RWPE2 (cell line): ENCODE measurements around the gene DMD.
"Not testable (repeated sequence)": the region's sequence is repeated elsewhere in the genome, so short reads cannot be mapped to it uniquely, and the experiment has no call there.

Experiments used
- ATAC-seq: fragments of 200-7000 bp; cut with Tn5 transposase; 3 replicates; pipeline ENCODE4 v1.9.1; 2021; ENCODE audit warnings: low read depth
- DNase-seq: peaks from one replicate; pipeline ENCODE4 v3.0.0-alpha.2; 2020; ENCODE audit warnings: low spot score
- H3K27ac ChIP-seq: fragments of 450-650 bp; 2 replicates; pipeline ENCODE4 v1.5.1; 2017; ENCODE audit warnings: mild to moderate bottlenecking; ENCODE audit not compliant: poor library complexity, severe bottlenecking
- H3K27me3 ChIP-seq: fragments of 250-450 bp; sonication (Bioruptor Pico); 2 replicates; pipeline ENCODE4 v1.5.1; 2021; ENCODE audit warnings: mild to moderate bottlenecking, moderate library complexity; ENCODE audit not compliant: insufficient read depth, poor library complexity, severe bottlenecking
- H3K36me3 ChIP-seq: fragments of 250-450 bp; sonication (Bioruptor Pico); 2 replicates; pipeline ENCODE4 v1.5.1; 2020; ENCODE audit warnings: low read depth, mild to moderate bottlenecking, moderate library complexity
- H3K4me1 ChIP-seq: fragments of 250-450 bp; sonication (Bioruptor Pico); 2 replicates; pipeline ENCODE4 v1.5.1; 2021; ENCODE audit warnings: mild to moderate bottlenecking, moderate library complexity; ENCODE audit not compliant: insufficient read depth, poor library complexity, severe bottlenecking
- H3K4me3 ChIP-seq: fragments of 250-450 bp; sonication (Bioruptor Pico); 2 replicates; pipeline ENCODE4 v1.5.1; 2021; ENCODE audit warnings: mild to moderate bottlenecking, moderate library complexity; ENCODE audit not compliant: severe bottlenecking
- H3K9me3 ChIP-seq: fragments of 250-450 bp; sonication (Bioruptor Pico); 2 replicates; pipeline ENCODE4 v1.5.1; 2021; ENCODE audit warnings: mild to moderate bottlenecking, moderate library complexity; ENCODE audit not compliant: severe bottlenecking
- CTCF ChIP-seq: fragments of 450-650 bp; IDR thresholded peaks from one replicate; pipeline ENCODE4 v1.5.1; 2017; ENCODE audit warnings: mild to moderate bottlenecking, moderate library complexity; ENCODE audit not compliant: poor library complexity, severe bottlenecking

The DMD gene

GRCh38 chrX:33095079-33095478 is 116.3 kb downstream of the DMD start:
- Histone ChIP-seq H3K27ac (no peak overlapping the region), H3K9me3 (no peaks in the 10 kb centered on the region), H3K27me3 (no peaks in the 10 kb centered on the region), H3K4me3 (no peak overlapping the region), H3K4me1 (no peaks in the 10 kb centered on the region), H3K36me3 (no peaks in the 10 kb centered on the region)
- ATAC-seq: no peak
- TF ChIP-seq CTCF: no peak
- DNase-seq: no peak

GRCh38 chrX:33087411-33087810 is 123.9 kb downstream of the DMD start:
- Histone ChIP-seq H3K27me3 (no peaks in the 10 kb centered on the region), H3K27ac (no peak overlapping the region), H3K36me3 (no peaks in the 10 kb centered on the region), H3K4me1 (no peaks in the 10 kb centered on the region), H3K4me3 (no peak overlapping the region), H3K9me3 (no peaks in the 10 kb centered on the region)
- DNase-seq: no peak
- no peak for ATAC-seq
- TF ChIP-seq CTCF: no peak

GRCh38 chrX:33086886-33087285 is 124.5 kb downstream of the DMD start:
- H3K9me3 ChIP-seq: no peaks in the 10 kb centered on the region
- no peak overlapping the region for H3K27ac ChIP-seq
- H3K4me1 ChIP-seq: no peaks in the 10 kb centered on the region
- H3K4me3 ChIP-seq: no peak overlapping the region
- H3K27me3 ChIP-seq: no peaks in the 10 kb centered on the region
- TF ChIP-seq CTCF: no peak
- no peaks in the 10 kb centered on the region for H3K36me3 ChIP-seq
- ATAC-seq (no peak), DNase-seq (no peak)

GRCh38 chrX:33082371-33082770 is 129.0 kb downstream of the DMD start:
- ATAC-seq (no peak), DNase-seq (no peak)
- Histone ChIP-seq H3K27me3 (no peaks in the 10 kb centered on the region), H3K4me3 (no peak overlapping the region), H3K36me3 (no peaks in the 10 kb centered on the region), H3K9me3 (no peaks in the 10 kb centered on the region), H3K27ac (no peak overlapping the region), H3K4me1 (no peaks in the 10 kb centered on the region)
- TF ChIP-seq CTCF: no peak

GRCh38 chrX:33078273-33078672 is 133.1 kb downstream of the DMD start:
- Histone ChIP-seq H3K27ac (no peak overlapping the region), H3K36me3 (no peaks in the 10 kb centered on the region), H3K4me1 (no peaks in the 10 kb centered on the region), H3K27me3 (no peaks in the 10 kb centered on the region), H3K4me3 (no peak overlapping the region), H3K9me3 (no peaks in the 10 kb centered on the region)
- no peak for ATAC-seq
- DNase-seq: no peak
- no peak for TF ChIP-seq CTCF

GRCh38 chrX:33073660-33074059 is 137.7 kb downstream of the DMD start:
- not testable (repeated sequence) for H3K27me3 ChIP-seq, H3K9me3 ChIP-seq, H3K27ac ChIP-seq, H3K36me3 ChIP-seq, H3K4me3 ChIP-seq, ATAC-seq, DNase-seq, H3K4me1 ChIP-seq
